ENCODE results near the gene PNMT.

Gene PNMT

DNA sequence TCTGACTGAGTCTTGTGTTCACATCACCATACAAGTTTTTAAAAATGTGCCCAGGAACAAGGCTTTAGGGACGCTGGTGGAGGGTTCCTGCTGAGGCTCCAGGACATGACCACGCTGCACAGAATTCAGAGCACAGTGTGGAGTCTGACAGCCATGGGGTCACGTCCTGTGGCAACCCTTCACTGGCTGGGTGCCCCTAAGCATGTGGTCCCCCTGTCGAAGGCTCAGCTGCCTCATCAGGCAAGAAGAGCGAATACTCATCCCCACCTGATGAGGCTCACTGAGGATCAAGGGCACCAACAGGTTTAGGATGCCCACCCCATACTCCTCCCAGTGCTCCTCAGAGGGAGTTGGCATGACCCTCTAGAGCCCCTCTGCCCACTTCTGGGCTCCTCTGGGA lies 5.9 kb downstream of the PNMT start:
- no peak overlapping the region for H3K4me3 ChIP-seq (ENCODE audit: low read depth, low read length)
- POLR2A ChIA-PET, result no interaction called here
- no peak for DNase-seq (ENCODE audit: low read depth, low spot score)
- TF ChIP-seq, protein P1, sequence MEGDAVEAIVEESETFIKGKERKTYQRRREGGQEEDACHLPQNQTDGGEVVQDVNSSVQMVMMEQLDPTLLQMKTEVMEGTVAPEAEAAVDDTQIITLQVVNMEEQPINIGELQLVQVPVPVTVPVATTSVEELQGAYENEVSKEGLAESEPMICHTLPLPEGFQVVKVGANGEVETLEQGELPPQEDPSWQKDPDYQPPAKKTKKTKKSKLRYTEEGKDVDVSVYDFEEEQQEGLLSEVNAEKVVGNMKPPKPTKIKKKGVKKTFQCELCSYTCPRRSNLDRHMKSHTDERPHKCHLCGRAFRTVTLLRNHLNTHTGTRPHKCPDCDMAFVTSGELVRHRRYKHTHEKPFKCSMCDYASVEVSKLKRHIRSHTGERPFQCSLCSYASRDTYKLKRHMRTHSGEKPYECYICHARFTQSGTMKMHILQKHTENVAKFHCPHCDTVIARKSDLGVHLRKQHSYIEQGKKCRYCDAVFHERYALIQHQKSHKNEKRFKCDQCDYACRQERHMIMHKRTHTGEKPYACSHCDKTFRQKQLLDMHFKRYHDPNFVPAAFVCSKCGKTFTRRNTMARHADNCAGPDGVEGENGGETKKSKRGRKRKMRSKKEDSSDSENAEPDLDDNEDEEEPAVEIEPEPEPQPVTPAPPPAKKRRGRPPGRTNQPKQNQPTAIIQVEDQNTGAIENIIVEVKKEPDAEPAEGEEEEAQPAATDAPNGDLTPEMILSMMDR (IDR thresholded peaks at IDR 0.05; ENCODE audit: insufficient read depth, low read length, missing control alignments), result no peak
- CTCF ChIA-PET, result interaction anchor here (4.3 to 9.2 kb wide), 3 partner anchors 21 to 53 kb away, joined by 16 to 237 read pairs (median 55); partner anchors contain the start of gene PPP1R1B

GRCh38 chr17:39674702-39675389 lies 6.6 kb downstream of the PNMT start:
- POLR2A ChIA-PET, result interaction anchor here (1.1 kb wide), 1 partner anchor 25 kb away, joined by 4 read pairs; the partner anchor contains the start of gene ERBB2
- no peak overlapping the region for H3K4me3 ChIP-seq (ENCODE audit: low read depth, low read length)
- TF ChIP-seq, protein P1 (IDR thresholded peaks at IDR 0.05; ENCODE audit: insufficient read depth, low read length, missing control alignments), result no peak
- DNase-seq (ENCODE audit: low read depth, low spot score), result no peak
- CTCF ChIA-PET, result interaction anchor here (1.0 to 6.6 kb wide), 5 partner anchors 9 to 53 kb away, joined by 3 to 55 read pairs (median 16); partner anchors contain the start of gene TCAP

DNA sequence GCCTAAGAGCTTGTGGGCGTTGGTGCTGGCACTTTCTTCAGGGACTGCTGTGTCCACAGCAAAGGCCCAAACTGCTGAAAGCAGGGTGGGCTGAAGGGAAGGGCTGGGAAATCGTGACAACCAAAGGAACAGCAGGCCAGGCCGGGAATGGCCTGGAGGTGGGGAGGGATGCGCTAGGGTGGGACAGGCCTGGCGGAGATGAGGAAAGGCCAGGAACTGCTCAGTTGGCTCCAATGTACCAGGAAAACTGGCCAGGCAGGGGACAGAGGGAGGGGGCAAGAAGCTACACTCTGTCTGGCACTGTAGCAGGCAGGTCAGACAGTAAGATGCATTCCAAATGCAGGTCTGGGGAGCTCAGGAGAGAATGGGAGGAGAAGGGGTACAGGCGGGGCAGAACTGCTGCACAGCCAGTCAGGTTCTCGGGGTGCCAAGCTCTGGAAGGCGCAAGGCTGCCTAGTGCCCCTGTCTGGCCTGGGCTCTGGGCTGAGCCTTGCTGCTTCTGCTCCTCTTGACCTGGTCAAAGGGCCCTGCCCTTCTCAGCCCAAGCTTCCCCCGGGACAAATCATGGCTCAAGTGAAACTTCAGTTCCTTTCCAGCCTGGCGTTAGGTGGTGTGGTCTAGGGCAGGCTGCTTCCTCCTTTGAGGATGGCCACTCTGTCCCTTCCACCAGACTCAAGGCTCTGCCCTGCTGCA lies 7.3 kb downstream of the PNMT start:
- H3K4me3 ChIP-seq (ENCODE audit: low read depth, low read length), result no peak overlapping the region
- TF ChIP-seq, protein P1 (IDR thresholded peaks at IDR 0.05; ENCODE audit: insufficient read depth, low read length, missing control alignments), result no peak
- CTCF ChIA-PET, result interaction anchor here (1.0 to 6.6 kb wide), 5 partner anchors 9 to 54 kb away, joined by 3 to 55 read pairs (median 16); partner anchors contain the start of gene TCAP
- POLR2A ChIA-PET, result interaction anchor here (1.1 to 1.3 kb wide), 2 partner anchors 12 to 24 kb away, joined by 4 read pairs; partner anchors contain the start of genes ERBB2 and PGAP3
- no peak for DNase-seq (ENCODE audit: low read depth, low spot score)

DNA sequence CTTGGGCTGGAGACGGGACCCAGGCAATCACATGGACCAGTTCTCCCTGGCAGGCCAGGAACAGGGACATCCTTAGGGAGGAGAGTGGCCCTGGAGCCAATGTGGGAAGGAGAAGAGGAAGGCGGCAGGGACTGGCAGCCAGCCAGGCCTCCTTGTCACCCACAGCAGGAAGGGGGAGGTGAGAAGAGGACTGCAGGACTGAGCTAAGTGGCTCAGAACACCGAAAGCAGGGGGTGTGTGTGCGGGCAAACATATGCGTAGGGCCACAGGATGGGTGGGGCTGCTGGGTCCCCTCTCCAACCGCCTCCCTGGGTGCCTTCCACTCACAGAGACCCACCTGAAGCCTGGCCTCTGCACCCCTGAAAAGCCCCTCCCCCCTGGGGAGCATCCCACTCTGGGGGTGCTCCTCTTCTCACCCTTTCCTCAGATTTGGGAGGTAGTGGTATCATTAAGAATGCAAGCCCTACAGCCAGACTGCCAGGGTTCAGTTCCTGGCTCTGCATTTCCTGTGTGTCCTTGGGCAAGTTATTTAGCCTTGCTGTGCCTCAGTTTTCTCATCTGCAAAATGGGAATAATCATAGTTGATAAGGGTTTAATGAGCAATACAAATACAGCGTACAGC lies 8.1 kb downstream of the PNMT start:
- H3K4me3 ChIP-seq (ENCODE audit: low read depth, low read length), result no peak overlapping the region
- DNase-seq (ENCODE audit: low read depth, low spot score), result no peak
- CTCF ChIA-PET, result interaction anchor here (1.0 to 6.6 kb wide), 5 partner anchors 8 to 55 kb away, joined by 3 to 55 read pairs (median 16); partner anchors contain the start of gene TCAP
- POLR2A ChIA-PET, result interaction anchor here (1.3 kb wide), 1 partner anchor 12 kb away, joined by 4 read pairs; the partner anchor contains the start of gene PGAP3
- TF ChIP-seq, protein P1 (IDR thresholded peaks at IDR 0.05; ENCODE audit: insufficient read depth, low read length, missing control alignments), result no peak

DNA sequence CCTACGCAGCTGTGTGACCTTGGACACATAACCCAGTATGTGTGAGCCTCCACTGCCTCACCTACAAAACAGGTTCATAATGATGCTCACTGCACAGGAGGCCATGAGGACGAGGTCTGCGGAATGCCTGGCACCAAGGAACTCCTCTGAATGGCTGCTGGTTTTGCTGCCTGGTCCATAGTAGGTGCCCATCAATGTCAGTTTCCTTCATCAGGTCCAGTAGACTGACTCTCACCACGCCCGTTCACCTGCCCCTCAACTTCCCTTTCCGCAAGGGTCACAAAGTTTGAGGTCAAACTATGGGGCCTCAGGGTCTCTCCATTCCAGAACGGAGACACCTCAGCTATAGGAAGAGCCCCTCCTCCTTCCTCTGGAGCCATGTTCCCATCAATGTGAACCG lies 8.8 kb downstream of the PNMT start:
- TF ChIP-seq, protein P1 (IDR thresholded peaks at IDR 0.05; ENCODE audit: insufficient read depth, low read length, missing control alignments), result no peak
- H3K4me3 ChIP-seq (ENCODE audit: low read depth, low read length), result no peak overlapping the region
- no peak for DNase-seq (ENCODE audit: low read depth, low spot score)
- ChIA-PET POLR2A (interaction anchor here (1.3 kb wide), 1 partner anchor 11 kb away, joined by 4 read pairs; the partner anchor contains the start of gene PGAP3), CTCF (interaction anchor here (0.6 to 6.6 kb wide), 8 partner anchors 8 to 56 kb away, joined by 3 to 55 read pairs (median 8); partner anchors contain the start of genes ERBB2, PGAP3, PNMT and TCAP)
